ENCODE results near the gene MRPL24.

Gene MRPL24

DNA sequence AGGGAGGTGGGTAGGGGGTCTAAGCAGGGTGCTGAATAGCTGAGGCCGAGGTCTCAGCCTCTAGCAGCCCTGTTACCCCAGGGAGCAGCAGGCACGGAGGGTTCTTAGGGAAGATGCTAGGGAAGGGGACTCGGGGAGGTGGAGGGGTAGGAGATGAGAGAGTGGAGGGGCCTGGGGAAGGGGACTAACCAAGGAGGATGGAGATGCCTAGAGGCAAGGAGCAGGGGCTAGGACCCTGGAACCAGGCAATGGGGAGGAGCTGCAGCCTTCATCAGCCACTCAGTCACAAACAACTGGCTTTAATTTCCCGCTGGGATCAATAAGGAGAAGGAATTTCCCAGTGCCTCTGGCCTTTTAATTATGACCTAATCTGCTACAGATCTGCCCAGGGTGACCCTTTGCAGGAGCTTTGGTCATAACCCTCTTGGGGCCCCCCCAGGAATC, 32.6 kb downstream of the MRPL24 start:
- no peak for DNase-seq

GRCh38 chr1:156707417-156708217, 33.3 kb downstream of the MRPL24 start:
- DNase-seq: no peak

DNA sequence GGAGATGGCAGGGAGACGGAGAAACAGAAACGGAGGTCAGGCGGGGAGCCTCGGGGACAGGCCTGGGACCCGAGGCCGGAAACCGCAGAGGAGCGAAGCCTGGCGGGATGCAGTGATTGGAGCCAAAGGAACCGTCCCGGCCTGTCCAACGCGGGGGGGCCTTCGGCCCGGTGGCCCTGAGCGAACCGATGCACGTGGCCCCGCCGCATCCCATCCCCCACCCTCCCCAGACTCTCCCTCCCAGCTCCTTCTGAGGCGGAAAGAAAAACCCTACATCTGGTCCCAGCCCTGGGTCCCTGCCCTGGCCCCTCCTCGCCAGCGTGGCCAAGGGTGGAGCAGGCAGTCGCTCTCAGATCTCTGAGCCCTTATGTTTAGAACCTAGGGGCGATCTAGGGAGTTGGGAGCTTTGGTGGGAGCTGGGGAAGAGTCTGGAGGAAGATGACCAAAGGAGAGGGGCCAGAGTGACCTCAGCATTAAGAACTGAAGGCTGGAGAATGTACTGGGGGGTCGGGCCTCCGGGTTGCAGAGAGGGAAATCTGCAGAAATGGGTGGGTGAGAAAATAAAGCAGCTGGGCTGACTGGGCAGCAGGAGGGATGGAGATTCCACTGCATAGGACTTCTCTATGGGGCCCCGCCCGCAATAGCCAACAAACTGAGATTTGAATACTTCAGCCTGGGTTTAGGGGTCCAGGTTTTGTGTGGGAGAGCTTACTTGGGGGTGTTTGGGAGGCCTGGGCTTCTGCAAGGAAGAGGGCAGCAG, 34.1 kb downstream of the MRPL24 start:
- DNase-seq: no peak

- DNase-seq: no peak
Observed at GRCh38 chr1:156705918-156706656, 34.8 kb downstream of the MRPL24 start.

- no peak for DNase-seq
Observed at GRCh38 chr1:156705321-156705917, 35.5 kb downstream of the MRPL24 start, which contains the start of gene CRABP2. CRABP2 (minus strand) TSS chr1:156705583; CDS start chr1:156705446, 137 bp downstream.

DNA sequence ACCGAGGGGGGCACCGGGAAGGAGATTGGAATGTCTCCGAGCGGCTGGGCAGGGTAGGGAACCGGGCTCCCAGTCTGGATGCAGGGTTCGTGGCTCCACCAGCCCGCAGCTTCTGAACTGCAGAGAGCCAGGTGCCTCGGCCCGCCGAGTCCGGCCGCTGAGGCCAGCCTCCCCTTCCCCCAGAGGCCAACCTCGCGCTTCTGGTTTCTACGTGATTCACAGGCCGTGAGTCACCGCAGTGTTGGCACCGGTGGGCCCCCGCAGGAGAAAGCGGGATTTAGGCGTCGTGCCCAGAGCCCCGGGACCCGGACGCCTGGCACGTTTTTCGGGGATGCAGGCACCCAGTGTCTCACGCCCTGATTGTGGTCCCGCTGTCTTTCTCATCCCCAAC, 36.0 kb downstream of the MRPL24 start:
- no peak for DNase-seq

DNA sequence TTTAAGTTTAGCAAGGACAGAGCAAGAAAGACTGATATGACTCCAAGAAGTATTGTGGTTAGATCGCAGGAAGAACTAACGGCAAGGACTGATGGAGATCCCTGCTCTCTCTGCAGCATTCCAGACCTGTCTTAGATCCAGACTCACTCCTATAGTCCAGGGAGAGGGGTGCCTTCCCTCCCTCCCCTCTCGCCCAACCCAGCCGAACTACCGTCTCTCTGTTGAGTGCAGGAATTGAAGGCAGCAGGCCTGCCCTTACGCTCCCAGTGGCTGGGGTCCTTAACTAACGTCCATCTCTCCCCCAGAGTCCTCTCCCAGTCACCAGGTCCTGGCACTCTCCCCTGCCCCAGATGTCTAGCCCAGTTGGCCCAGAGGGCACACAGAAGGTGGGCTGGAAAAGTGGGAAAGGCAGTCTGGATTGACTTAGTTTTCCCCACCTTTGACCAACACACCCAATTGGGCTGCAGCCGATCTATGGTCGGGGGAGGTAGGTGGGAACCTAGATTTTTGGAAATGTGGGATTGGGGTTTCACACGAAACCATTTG, 36.6 kb downstream of the MRPL24 start:
- DNase-seq: no peak

- no peak for DNase-seq
Observed at GRCh38 chr1:156703741-156704140, 37.1 kb downstream of the MRPL24 start.

DNA sequence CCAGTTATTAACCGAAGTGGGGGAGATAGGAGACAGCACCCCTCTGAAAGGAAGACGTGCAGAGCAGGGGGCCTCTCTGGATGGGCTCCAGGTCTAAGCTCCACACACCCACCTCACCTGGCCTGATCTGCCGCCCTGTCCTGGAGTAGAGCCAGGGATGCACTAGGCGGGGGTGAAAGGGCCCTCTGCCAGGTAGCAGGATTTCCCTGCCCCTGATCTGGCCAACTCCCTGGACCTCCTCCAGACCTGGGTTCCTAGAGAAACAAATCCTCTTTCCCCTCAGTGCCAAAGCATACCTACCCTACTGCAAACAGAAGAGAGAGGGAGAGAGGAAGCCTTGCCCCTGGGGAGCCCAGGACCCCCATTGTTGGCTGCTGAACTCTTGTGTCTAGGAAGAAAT, 37.6 kb downstream of the MRPL24 start:
- DNase-seq: no peak

GRCh38 chr1:156700736-156701531, 40.0 kb downstream of the MRPL24 start:
- DNase-seq: no peak

- DNase-seq: no peak
Observed at GRCh38 chr1:156698995-156699394, 41.9 kb downstream of the MRPL24 start.

DNA sequence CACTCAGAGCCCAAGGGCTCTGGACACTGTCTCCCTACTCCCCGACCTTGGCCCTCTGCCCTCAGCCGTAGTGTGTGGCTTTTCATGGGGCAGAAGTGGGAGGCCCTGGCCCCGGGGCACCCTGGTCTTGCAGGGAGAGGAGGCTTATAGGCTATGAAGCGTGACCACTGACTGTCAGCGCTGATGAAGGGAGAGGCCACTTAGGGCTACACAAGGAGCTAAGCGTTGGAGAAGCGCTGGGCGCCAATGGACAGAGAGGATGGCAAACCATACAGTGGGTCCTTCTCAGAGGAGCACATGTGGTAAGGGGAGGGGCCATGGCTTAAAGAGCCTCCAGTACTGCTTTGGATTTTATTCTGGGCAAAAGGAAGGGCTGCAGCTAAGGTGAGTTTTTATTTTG, 43.4 kb downstream of the MRPL24 start:
- DNase-seq: no peak

GRCh38 chr1:156696755-156697154, 44.1 kb downstream of the MRPL24 start:
- DNase-seq: no peak

DNA sequence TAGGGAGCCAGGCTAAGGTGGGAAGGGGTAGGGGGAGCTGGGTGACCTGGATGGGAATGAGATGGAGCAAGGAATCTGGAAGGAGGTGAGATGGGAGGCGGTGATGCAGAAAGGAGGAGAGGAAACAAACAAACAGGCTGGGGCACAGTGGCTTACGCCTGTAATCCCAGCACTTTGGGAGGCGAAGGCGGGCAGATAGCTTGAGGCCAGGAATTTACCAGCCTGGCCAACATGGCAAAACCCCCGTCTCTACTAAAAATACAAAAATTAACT, 46.3 kb downstream of the MRPL24 start:
- DNase-seq: no peak

DNA sequence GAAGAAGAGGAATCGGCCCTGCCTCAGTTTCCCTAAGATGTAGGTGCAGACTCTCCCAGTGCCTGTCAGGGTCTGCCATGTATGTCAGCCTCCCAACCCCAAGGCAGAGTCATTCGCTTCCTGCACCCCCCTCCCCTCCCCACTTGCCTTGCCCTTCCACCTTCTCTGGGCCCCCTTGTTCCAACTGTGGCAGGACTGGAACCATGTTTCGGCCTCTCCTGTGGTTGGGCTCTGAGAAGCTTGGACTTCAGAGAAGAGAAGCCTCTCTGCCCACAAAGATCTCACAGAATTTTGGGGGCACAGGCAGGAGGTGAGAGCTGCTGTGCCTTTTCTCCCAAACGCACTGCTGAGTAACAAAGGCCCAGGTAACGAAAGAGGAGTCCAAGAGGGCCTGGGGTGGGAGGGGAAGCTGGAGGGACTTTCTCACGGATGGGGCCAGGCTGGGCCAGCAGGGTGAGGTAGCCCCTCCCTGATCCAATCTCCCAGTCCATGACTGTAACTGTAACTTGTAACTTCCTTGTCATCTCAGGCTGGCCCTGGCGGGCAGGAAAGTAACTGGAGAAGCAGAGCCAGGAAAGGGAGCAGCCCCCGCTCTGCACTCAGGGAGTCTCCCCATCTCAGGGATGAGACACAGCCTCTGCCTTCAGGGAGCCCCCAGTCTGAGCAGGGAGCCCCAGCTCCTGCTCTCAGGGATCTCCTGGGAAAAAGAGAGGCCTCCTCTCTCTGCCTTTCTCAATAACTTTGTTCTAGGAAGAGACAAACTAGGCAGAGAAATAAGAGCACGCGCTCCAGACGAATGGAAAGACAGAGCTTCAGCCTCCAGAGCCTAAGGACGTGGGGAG, 46.8 kb downstream of the MRPL24 start:
- DNase-seq: no peak

DNA sequence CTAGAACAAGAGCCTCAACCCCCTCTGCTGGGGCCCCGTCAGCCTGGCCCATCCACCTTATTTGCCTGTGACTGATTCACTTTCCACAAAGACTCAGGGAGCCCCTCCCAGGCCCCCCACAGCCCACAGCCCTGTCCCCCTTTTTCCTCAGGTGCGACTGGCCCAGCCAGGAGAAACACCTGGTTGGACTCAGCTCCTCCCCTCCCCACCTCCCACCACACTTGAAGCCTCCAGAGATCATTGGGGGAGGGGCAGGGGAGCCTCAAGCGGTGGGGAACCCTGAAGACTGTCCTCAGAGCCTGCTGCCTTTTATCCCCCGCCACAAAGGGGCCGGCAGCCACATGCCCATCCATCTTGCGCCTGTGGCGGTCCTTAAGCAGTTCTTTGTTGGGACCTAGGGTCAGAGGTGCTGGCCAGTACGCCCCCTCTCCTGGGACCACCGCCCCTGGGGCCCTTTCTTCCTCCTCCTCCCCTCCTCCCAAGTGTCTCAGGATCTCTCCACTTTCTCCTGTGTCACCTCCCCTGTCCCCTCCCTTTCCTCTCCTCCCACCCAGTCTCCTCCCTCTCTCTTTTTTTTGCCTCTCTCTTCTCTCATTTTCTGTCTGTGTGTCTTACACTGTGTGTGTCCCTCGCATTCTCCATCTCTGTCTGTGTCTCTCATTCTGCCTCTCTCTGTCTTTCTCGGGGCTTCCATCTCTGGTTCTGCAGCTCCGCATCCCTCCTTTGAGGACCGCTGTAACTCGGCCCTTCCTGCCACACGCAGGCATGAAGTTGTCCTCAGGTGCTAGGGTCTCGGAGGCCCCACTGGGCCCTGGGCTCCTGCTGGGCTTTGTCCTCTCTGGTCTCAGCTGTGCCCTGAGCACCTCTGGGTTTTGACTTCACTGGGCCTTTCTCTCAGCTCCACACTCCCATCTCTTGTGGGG, 47.7 kb downstream of the MRPL24 start:
- DNase-seq: no peak

DNA sequence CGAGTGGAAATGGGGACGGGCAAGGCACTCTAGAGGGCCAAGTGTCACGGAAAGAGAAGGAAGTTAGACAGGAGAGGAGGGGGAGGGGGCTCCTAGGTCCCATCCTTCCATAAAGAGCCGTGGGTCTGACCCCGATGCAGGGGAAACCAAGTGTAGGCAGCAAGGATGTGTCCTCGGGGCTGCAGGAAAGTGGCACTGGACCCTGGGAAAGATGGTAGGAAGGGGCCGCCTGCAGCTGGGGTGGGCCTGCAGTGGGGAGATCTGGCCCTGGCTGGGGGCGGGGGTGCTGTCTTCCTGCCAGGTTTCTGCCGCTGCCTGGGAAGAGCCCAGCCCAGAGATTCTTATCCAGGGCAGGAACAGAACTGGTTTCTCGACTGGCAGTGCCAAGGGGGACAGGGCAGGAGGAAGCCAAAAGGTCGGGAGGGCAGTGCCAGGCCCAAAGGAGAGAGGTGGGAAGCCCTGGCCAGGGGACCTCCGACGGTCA, 48.4 kb downstream of the MRPL24 start:
- DNase-seq: no peak

DNA sequence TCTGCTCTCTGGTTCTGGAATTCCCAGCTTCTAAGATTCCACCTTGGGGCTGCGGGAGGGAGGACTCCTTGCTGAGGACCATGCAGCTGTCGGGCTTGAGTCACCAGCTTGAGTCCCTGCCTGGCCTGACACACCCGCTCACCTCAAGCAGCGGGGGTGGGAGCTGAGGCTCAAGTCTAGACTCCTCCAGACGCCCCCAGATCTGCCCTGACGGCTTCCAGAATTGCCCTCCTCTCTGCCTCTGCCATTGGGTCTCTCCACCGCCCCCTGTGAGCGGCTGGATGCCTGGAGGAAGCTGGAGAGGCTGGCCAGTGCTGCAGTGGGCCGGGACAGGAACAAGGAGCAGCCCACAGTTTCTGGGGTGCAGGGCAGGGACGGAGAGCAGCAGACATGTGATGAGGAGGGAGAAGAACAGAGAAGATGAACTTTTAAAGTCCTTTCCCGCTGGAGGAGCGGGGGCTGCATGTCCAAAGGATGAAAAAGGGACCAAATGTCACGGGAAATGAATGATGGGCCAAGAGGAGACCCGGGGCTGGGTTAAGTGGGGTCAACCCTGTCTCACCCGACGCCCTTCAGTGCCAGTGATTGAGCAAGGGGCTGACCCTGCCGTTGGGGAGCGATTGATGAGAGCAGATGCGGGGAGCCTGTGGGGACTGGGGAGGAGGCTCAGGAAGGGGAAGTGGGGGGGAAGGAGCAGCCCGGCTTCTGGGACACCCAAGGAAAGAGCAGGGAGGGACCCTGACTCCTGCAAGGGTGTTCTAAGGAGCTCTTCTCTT, 49.0 kb downstream of the MRPL24 start:
- no peak for DNase-seq

- DNase-seq: no peak
Observed at GRCh38 chr1:156691191-156691590, 49.7 kb downstream of the MRPL24 start.
